Fibroblast of pulmonary artery (primary cell): ENCODE results near the gene RAPGEF2.

ENCODE experiments used
- DNase-seq: peaks from one replicate; pipeline ENCODE4 v3.0.0-alpha.2; 2010; ENCODE audit warnings: low read depth
- H3K4me3 ChIP-seq: replicated peaks from 2 replicates; pipeline ENCODE4 v1.5.1; 2011; ENCODE audit warnings: low read depth, mild to moderate bottlenecking, control low read depth, low read length, moderate library complexity
- TF ChIP-seq, protein P1 (sequence below): IDR thresholded peaks from 2 replicates; pipeline ENCODE4 v1.5.1; 2011; ENCODE audit warnings: mild to moderate bottlenecking, control low read depth, low read length, inconsistent platforms; ENCODE audit errors: missing control alignments

The RAPGEF2 gene

DNA sequence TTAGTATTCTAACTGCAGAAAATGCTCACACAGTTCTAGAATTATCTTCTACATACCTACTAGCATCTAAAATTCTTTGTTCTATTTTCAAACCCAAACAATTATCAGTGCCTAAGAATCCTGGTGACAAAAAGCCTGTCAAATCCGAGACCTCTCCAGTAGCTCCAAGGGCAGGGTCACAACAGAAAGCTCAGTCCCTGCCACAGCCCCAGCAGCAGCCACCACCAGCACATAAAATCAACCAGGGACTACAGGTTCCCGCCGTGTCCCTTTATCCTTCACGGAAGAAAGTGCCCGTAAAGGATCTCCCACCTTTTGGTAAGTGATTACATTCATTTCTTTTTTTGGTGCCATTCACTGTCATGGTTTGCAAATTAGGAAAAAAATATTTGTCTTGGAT is 243.8 kb downstream of the RAPGEF2 start:
- no peak for DNase-seq
- H3K4me3 ChIP-seq = no peak overlapping the region
- TF ChIP-seq, protein P1, sequence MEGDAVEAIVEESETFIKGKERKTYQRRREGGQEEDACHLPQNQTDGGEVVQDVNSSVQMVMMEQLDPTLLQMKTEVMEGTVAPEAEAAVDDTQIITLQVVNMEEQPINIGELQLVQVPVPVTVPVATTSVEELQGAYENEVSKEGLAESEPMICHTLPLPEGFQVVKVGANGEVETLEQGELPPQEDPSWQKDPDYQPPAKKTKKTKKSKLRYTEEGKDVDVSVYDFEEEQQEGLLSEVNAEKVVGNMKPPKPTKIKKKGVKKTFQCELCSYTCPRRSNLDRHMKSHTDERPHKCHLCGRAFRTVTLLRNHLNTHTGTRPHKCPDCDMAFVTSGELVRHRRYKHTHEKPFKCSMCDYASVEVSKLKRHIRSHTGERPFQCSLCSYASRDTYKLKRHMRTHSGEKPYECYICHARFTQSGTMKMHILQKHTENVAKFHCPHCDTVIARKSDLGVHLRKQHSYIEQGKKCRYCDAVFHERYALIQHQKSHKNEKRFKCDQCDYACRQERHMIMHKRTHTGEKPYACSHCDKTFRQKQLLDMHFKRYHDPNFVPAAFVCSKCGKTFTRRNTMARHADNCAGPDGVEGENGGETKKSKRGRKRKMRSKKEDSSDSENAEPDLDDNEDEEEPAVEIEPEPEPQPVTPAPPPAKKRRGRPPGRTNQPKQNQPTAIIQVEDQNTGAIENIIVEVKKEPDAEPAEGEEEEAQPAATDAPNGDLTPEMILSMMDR = no peak

DNA sequence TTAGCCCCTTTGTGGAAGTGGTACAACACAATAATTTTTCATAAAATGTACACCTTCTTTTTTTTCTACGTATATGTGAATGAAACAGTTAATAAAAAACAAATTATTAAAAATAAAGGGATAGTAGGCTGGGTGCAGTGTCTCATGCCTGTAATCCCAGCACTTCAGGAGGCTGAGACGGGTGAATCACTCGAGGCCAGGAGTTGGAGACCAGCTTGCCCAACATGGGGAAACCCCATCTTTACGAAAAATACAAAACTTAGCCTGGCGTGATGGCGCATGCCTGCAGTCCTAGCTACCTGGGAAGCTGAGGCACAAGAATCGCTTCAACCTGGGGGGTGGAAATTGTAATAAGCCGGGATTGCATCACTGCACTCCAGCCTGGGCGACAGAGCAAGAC is 244.9 kb downstream of the RAPGEF2 start:
- DNase-seq = no peak
- TF ChIP-seq, protein P1 = no peak
- no peak overlapping the region for H3K4me3 ChIP-seq

DNA sequence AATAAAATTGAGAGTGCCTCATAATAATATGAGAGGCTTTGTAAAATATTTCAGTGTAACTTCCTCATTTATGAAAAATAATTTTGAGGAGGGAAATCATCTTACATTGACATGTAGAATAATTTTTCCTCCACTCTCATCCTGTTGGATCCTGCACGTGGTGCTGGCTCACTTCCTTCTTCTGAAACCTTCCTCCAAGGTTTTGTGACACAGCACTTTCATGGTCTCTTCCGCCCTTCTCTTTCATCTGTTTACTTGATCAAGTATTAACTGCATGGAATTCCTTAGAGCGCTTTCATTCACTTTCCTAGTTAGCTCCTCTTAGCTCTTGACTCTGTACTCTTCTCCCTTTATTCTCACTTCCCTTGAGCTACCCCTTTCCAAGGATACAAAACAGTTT is 246.5 kb downstream of the RAPGEF2 start:
- DNase-seq = no peak
- no peak overlapping the region for H3K4me3 ChIP-seq
- TF ChIP-seq, protein P1 = no peak

DNA sequence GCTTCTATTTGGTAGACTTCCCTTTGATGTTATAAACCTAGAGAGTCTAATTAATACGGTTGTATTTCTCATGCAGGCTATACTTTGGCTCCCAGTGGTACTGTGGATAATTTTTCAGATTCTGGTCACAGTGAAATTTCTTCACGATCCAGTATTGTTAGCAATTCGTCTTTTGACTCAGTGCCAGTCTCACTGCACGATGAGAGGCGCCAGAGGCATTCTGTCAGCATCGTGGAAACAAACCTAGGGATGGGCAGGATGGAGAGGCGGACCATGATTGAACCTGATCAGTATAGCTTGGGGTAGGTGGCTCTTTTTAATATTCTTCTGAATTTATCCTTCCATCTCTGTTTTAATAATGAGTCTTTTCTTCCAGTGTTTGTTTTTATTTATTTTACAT is 249.7 kb downstream of the RAPGEF2 start:
- TF ChIP-seq, protein P1 = no peak
- no peak overlapping the region for H3K4me3 ChIP-seq
- no peak for DNase-seq

DNA sequence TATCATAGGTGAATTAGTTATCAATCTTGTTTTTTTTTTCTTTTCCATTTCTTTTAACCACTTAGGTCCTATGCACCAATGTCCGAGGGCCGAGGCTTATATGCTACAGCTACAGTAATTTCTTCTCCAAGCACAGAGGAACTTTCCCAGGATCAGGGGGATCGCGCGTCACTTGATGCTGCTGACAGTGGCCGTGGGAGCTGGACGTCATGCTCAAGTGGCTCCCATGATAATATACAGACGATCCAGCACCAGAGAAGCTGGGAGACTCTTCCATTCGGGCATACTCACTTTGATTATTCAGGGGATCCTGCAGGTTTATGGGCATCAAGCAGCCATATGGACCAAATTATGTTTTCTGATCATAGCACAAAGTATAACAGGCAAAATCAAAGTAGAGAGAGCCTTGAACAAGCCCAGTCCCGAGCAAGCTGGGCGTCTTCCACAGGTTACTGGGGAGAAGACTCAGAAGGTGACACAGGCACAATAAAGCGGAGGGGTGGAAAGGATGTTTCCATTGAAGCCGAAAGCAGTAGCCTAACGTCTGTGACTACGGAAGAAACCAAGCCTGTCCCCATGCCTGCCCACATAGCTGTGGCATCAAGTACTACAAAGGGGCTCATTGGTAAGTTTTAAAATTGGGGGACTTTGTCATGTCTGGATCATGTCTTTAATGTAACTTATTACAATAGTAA is 250.7 kb downstream of the RAPGEF2 start:
- TF ChIP-seq, protein P1 = no peak
- no peak for DNase-seq
- no peak overlapping the region for H3K4me3 ChIP-seq

DNA sequence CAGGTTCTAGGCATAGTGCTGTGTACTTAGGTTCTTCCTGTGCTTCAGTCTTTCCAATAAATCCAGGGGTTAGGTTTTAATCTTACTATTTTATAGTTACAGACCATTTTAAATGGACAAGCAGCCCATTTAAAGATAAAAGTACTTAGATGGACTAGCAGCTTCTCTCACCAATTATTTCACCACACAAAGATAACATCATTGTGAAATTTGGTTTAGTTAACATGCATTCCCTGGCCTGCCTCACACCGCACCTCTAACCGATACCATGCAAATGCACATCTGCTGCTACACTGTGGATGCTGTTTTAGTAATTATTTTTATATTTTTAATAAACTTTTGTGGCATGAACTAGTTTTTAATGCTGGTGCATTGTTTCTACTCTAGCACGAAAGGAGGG is 252.6 kb downstream of the RAPGEF2 start:
- no peak for DNase-seq
- no peak overlapping the region for H3K4me3 ChIP-seq
- TF ChIP-seq, protein P1 = no peak

DNA sequence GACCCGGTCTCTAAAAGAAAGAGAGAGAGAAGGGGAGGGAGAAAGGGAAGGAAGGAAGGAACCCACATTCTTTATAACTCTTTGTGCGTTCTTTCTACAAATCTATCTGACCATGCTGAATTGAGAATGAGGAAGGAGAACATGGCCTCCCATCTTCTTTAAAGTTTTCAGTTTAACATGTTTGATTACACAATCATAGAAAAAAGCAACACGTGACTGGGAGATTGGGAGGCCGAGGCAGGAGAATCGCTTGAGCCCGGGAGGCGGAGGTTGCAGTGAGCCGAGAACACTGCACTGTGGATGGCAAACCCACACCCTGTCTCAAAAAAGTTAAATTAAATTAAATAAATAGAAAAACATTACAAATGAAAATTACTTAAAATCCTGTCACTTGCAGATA is 254.5 kb downstream of the RAPGEF2 start:
- DNase-seq = no peak
- no peak overlapping the region for H3K4me3 ChIP-seq
- TF ChIP-seq, protein P1 = no peak
